Measurements from ENCODE around the gene KCNJ13.

DNA sequence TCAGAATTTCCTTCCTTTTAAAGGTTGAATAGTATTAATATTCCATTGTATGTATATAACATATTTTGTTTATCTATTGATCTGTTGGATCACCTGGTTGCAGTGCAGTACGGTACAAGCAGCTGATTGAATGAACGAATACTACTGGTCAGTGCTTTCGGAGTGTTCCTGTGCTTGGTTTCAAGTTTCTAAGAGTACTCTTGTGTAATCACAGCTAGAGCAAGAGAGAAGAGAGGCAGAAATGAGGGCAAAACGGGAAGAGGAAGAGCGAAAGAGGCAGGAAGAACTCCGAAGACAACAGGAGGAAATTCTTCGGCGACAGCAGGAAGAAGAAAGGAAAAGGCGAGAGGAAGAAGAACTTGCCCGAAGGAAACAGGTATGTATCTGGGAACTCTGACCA lies 40.3 kb upstream of the KCNJ13 start:
- no peak for TF ChIP-seq EZH2 (optimal IDR thresholded peaks at IDR 0.05; ENCODE audit: low read depth, low read length)
- TF ChIP-seq, protein P1, sequence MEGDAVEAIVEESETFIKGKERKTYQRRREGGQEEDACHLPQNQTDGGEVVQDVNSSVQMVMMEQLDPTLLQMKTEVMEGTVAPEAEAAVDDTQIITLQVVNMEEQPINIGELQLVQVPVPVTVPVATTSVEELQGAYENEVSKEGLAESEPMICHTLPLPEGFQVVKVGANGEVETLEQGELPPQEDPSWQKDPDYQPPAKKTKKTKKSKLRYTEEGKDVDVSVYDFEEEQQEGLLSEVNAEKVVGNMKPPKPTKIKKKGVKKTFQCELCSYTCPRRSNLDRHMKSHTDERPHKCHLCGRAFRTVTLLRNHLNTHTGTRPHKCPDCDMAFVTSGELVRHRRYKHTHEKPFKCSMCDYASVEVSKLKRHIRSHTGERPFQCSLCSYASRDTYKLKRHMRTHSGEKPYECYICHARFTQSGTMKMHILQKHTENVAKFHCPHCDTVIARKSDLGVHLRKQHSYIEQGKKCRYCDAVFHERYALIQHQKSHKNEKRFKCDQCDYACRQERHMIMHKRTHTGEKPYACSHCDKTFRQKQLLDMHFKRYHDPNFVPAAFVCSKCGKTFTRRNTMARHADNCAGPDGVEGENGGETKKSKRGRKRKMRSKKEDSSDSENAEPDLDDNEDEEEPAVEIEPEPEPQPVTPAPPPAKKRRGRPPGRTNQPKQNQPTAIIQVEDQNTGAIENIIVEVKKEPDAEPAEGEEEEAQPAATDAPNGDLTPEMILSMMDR (IDR thresholded peaks at IDR 0.05; ENCODE audit: low read length) = no peak
- TF ChIP-seq EZH2phosphoT487 (IDR thresholded peaks at IDR 0.05; ENCODE audit: low read length) = no peak
